MM.1S (cell line): ENCODE results near the gene UBE2F.

Experiments
- DNase-seq: peaks from one replicate; pipeline ENCODE4 v3.0.0-alpha.2; 2015
- H2AFZ ChIP-seq: fragments of 300-600 bp; sonication (generic); 2 replicates; pipeline ENCODE4 v1.6.0; 2016; ENCODE audit warnings: antibody characterized with exemption, low read length
- H3F3A ChIP-seq: fragments of 300-600 bp; sonication (generic); 2 replicates; pipeline ENCODE4 v1.6.1; 2016; ENCODE audit warnings: mild to moderate bottlenecking, antibody characterized with exemption, low read length, moderate library complexity, mixed read lengths; ENCODE audit not compliant: insufficient read depth
- H3K27ac ChIP-seq: fragments of 300-600 bp; sonication (generic); 2 replicates; pipeline ENCODE4 v1.5.1; 2016; ENCODE audit warnings: mild to moderate bottlenecking, low read length
- H3K27me3 ChIP-seq: fragments of 300-600 bp; sonication (generic); replicated peaks from 2 replicates; pipeline ENCODE4 v1.6.0; 2016; ENCODE audit warnings: low read length; ENCODE audit not compliant: insufficient read depth
- H3K36me3 ChIP-seq: fragments of 300-600 bp; sonication (generic); replicated peaks from 2 replicates; pipeline ENCODE4 v1.6.1; 2016; ENCODE audit warnings: mild to moderate bottlenecking, low read length, mixed read lengths; ENCODE audit not compliant: insufficient read depth
- H3K4me1 ChIP-seq: fragments of 300-600 bp; sonication (generic); 2 replicates; pipeline ENCODE4 v1.6.1; 2016; ENCODE audit warnings: low read length, mixed read lengths
- H3K4me2 ChIP-seq: fragments of 300-600 bp; sonication (generic); 2 replicates; pipeline ENCODE4 v1.6.0; 2016; ENCODE audit warnings: low read depth, low read length
- H3K4me3 ChIP-seq: fragments of 300-600 bp; sonication (generic); 2 replicates; pipeline ENCODE4 v1.5.1; 2016; ENCODE audit warnings: low read length, mixed read lengths
- H3K79me2 ChIP-seq: fragments of 300-600 bp; sonication (generic); 2 replicates; pipeline ENCODE4 v1.6.1; 2016; ENCODE audit warnings: mixed run types, low read length, mixed read lengths
- H3K9ac ChIP-seq: fragments of 300-600 bp; sonication (generic); 2 replicates; pipeline ENCODE4 v1.6.1; 2016; ENCODE audit warnings: low read length, mixed read lengths
- H3K9me2 ChIP-seq: fragments of 300-600 bp; sonication (generic); replicated peaks from 2 replicates; pipeline ENCODE4 v1.6.1; 2016; ENCODE audit warnings: mild to moderate bottlenecking, low read length, mixed read lengths; ENCODE audit not compliant: insufficient read depth
- H3K9me3 ChIP-seq: fragments of 300-600 bp; sonication (generic); replicated peaks from 2 replicates; pipeline ENCODE4 v1.6.1; 2016; ENCODE audit warnings: mild to moderate bottlenecking, low read length, mixed read lengths; ENCODE audit not compliant: insufficient read depth
- H4K20me1 ChIP-seq: fragments of 300-600 bp; sonication (generic); 2 replicates; pipeline ENCODE4 v1.6.1; 2016; ENCODE audit warnings: mild to moderate bottlenecking, low read length, moderate library complexity, mixed read lengths; ENCODE audit not compliant: insufficient read depth
- EZH2 ChIP-seq: fragments of 300-600 bp; sonication (generic); optimal IDR thresholded peaks from 2 replicates; pipeline ENCODE3; 2017; ENCODE audit warnings: low read depth, mild to moderate bottlenecking, antibody characterized with exemption, low read length, mixed read lengths
- EZH2phosphoT487 ChIP-seq: fragments of 300-600 bp; sonication (generic); IDR thresholded peaks from 2 replicates; pipeline ENCODE4 v1.6.1; 2018; ENCODE audit warnings: antibody characterized with exemption, low read length
- TF ChIP-seq, protein P1 (sequence below): fragments of 300-600 bp; sonication (generic); IDR thresholded peaks from 2 replicates; pipeline ENCODE4 v1.5.1; 2016; ENCODE audit warnings: antibody characterized with exemption, low read length, mixed read lengths

Gene UBE2F

DNA sequence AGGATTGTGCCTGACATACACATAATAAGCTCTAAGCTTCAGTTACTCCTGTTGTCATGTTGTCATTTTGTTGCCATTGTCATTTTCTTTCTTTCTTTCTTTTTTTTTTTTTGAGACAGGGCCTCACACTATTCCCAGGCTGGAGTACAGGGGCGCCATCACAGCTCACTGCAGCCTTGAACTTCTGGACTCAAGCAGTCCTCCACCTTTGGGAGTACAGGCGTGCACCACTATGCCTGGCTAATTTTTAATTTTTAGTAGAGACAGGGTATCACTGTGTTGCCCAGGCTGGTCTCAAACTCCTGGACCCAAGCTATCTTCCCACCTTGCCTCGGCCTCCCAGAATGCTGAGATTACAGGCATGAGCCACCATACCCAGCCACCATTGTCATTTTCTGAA, 63.0 kb downstream of the UBE2F start:
- Histone ChIP-seq H3K9me3 (no peaks in the 10 kb centered on the region), H3K4me1 (peaks cover 10% of the 10 kb centered on the region; the same call in 1 of the 2 replicates), H3K4me2 (no peak overlapping the region), H3K79me2 (no peaks in the 10 kb centered on the region), H3K9ac (no peak overlapping the region), H4K20me1 (no peaks in the 10 kb centered on the region), H2AFZ (no peak overlapping the region), H3K36me3 (no peaks in the 10 kb centered on the region), H3K9me2 (no peaks in the 10 kb centered on the region), H3F3A (peaks cover 4% of the 10 kb centered on the region; the same call in 1 of the 2 replicates), H3K27me3 (no peaks in the 10 kb centered on the region), H3K4me3 (no peak overlapping the region), H3K27ac (no peak overlapping the region)
- TF ChIP-seq, protein P1, sequence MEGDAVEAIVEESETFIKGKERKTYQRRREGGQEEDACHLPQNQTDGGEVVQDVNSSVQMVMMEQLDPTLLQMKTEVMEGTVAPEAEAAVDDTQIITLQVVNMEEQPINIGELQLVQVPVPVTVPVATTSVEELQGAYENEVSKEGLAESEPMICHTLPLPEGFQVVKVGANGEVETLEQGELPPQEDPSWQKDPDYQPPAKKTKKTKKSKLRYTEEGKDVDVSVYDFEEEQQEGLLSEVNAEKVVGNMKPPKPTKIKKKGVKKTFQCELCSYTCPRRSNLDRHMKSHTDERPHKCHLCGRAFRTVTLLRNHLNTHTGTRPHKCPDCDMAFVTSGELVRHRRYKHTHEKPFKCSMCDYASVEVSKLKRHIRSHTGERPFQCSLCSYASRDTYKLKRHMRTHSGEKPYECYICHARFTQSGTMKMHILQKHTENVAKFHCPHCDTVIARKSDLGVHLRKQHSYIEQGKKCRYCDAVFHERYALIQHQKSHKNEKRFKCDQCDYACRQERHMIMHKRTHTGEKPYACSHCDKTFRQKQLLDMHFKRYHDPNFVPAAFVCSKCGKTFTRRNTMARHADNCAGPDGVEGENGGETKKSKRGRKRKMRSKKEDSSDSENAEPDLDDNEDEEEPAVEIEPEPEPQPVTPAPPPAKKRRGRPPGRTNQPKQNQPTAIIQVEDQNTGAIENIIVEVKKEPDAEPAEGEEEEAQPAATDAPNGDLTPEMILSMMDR, result no peak
- no peak for TF ChIP-seq EZH2
- TF ChIP-seq EZH2phosphoT487, result no peak
- DNase-seq, result no peak

DNA sequence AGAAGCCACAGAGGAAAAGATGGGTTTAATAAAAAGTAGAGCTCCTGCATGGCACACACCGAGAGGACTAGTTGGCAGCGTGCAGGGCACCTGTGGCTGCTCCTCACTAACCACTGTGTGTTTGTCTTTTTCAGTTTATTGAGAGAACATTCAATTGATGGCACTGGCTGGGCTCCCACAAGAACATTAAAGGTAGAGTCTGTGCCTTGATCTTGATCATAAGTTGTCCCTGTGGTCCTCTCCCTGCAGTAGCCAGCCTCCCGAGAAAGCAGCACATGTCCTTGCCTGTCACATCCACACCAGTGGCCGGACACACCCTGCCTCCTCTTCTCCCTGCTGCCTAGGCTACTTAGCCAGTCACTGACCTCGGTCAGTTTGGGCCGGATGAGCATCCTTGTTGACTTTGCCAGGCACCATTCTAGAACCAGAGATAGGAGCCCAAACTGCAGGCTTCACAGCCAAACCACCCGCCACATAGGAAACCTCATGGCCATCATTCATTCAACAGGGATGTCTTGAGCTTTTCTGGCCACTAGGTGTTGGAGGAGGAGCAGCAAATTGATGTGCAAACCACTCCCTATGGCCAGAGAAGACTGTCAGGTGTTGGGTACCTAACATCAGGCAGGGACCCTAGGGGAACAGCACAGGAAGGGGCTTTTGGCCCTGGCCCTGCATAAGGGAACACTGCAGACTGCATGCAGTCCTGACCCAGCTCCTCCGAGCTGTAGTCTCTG, 63.8 kb downstream of the UBE2F start:
- Histone ChIP-seq H3K4me1 (peaks cover 10% of the 10 kb centered on the region; the same call in 1 of the 2 replicates), H4K20me1 (no peaks in the 10 kb centered on the region), H3K4me3 (no peak overlapping the region), H3K36me3 (no peaks in the 10 kb centered on the region), H2AFZ (no peak overlapping the region), H3K79me2 (no peaks in the 10 kb centered on the region), H3K9me3 (no peaks in the 10 kb centered on the region), H3K9me2 (no peaks in the 10 kb centered on the region), H3K27me3 (no peaks in the 10 kb centered on the region), H3K27ac (no peak overlapping the region), H3F3A (peaks cover 4% of the 10 kb centered on the region; the same call in 1 of the 2 replicates), H3K4me2 (no peak overlapping the region), H3K9ac (no peak overlapping the region)
- TF ChIP-seq EZH2 (no peak), EZH2phosphoT487 (no peak)
- TF ChIP-seq, protein P1, result no peak
- no peak for DNase-seq

DNA sequence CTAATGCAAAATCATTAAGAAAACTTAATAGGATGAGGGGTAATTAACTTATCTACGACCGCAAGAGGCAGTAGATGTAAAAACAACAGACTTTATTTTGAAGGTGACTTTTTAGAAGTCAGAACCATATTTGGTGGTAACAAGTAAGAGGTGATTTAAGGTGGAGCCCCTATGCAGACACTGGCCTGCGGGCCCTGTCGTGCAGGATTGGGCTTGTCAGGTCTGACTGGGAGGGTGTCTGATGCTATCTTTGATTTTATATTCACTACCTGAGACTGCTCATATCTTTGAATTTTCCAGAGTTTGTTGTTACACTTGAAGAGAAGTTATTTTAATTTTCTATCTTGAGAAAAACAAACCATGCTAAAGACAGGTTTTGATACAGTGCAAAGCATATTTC, 64.9 kb downstream of the UBE2F start:
- H3K4me2 ChIP-seq, result no peak overlapping the region
- H3K36me3 ChIP-seq, result no peaks in the 10 kb centered on the region
- peaks cover 4% of the 10 kb centered on the region; the same call in 1 of the 2 replicates for H3F3A ChIP-seq
- TF ChIP-seq EZH2phosphoT487, result no peak
- TF ChIP-seq EZH2, result no peak
- TF ChIP-seq, protein P1, result no peak
- H3K9me2 ChIP-seq, result no peaks in the 10 kb centered on the region
- no peak overlapping the region for H3K9ac ChIP-seq
- H3K4me3 ChIP-seq, result no peak overlapping the region
- H3K79me2 ChIP-seq, result no peaks in the 10 kb centered on the region
- no peak for DNase-seq
- no peaks in the 10 kb centered on the region for H3K27me3 ChIP-seq
- H4K20me1 ChIP-seq, result no peaks in the 10 kb centered on the region
- H3K9me3 ChIP-seq, result no peaks in the 10 kb centered on the region
- no peak overlapping the region for H3K27ac ChIP-seq
- peaks cover 10% of the 10 kb centered on the region; the same call in 1 of the 2 replicates for H3K4me1 ChIP-seq
- no peak overlapping the region for H2AFZ ChIP-seq
